GM12873 (cell line): ENCODE data around the gene RINL.

Experiments
- CTCF ChIP-seq: IDR thresholded peaks from 2 replicates; pipeline ENCODE4 v1.5.1; 2012; ENCODE audit warnings: low read depth, mild to moderate bottlenecking, moderate library complexity, low read length, control low read depth; ENCODE audit not compliant: insufficient read depth; ENCODE audit errors: missing control alignments

RINL gene

GRCh38 chr19:38880076-38880881 is 2.2 kb upstream of the RINL start:
- TF ChIP-seq CTCF = no peak

GRCh38 chr19:38879400-38879751 is 1.3 kb upstream of the RINL start:
- no peak for TF ChIP-seq CTCF

GRCh38 chr19:38878575-38879399 is 712 bp upstream of the RINL start:
- TF ChIP-seq CTCF = peak; percentile 28

GRCh38 chr19:38875656-38876395 is 2.2 kb downstream of the RINL start:
- peak; percentile 28 for TF ChIP-seq CTCF

- no peak for TF ChIP-seq CTCF
Observed at GRCh38 chr19:38870612-38871011, 7.5 kb downstream of the RINL start.

GRCh38 chr19:38869836-38870607 is 8.1 kb downstream of the RINL start:
- peak; percentile 89 for TF ChIP-seq CTCF
